ES-I3 (cell line): ENCODE data around the gene ZNF311.

ENCODE experiments used
- H3K36me3 ChIP-seq: 2 replicates; pipeline ENCODE4 v1.6.1; 2013; ENCODE audit warnings: mild to moderate bottlenecking, low read length, control low read depth, moderate library complexity; ENCODE audit not compliant: insufficient read depth
- H3K4me1 ChIP-seq: 2 replicates; pipeline ENCODE4 v1.6.1; 2013; ENCODE audit warnings: mild to moderate bottlenecking, control low read depth, low read length; ENCODE audit not compliant: insufficient read depth
- H3K9ac ChIP-seq: 2 replicates; pipeline ENCODE4 v1.6.1; 2013; ENCODE audit warnings: low read depth, mild to moderate bottlenecking, low read length, moderate library complexity
- H3K9me3 ChIP-seq: 2 replicates; pipeline ENCODE4 v1.6.1; 2013; ENCODE audit warnings: mild to moderate bottlenecking, low read length, moderate library complexity; ENCODE audit not compliant: control insufficient read depth, insufficient read depth

The ZNF311 gene

GRCh38 chr6:29008089-29008488 lies 3.0 kb upstream of the ZNF311 start:
- Histone ChIP-seq H3K36me3 (no peaks in the 10 kb centered on the region), H3K4me1 (no peaks in the 10 kb centered on the region), H3K9me3 (no peaks in the 10 kb centered on the region), H3K9ac (no peak overlapping the region)

GRCh38 chr6:28996844-28997510 lies 8.1 kb downstream of the ZNF311 start:
- peaks cover 2% of the 10 kb centered on the region; the same call in 1 of the 2 replicates for H3K36me3 ChIP-seq
- no peaks in the 10 kb centered on the region for H3K4me1 ChIP-seq
- peaks cover 4% of the 10 kb centered on the region; the same call in 1 of the 2 replicates for H3K9me3 ChIP-seq
- no peak overlapping the region for H3K9ac ChIP-seq

- Histone ChIP-seq H3K4me1 (no peaks in the 10 kb centered on the region), H3K9ac (no peak overlapping the region), H3K36me3 (peaks cover 2% of the 10 kb centered on the region; the same call in 1 of the 2 replicates), H3K9me3 (peaks cover 4% of the 10 kb centered on the region; the same call in 1 of the 2 replicates)
These were observed 9.9 kb downstream of the ZNF311 start for GRCh38 chr6:28995093-28995650.

GRCh38 chr6:28988536-28989311 lies 16.4 kb downstream of the ZNF311 start:
- H3K36me3 ChIP-seq, result no peaks in the 10 kb centered on the region
- peak overlapping the region; percentile 49 for H3K9ac ChIP-seq
- no peaks in the 10 kb centered on the region for H3K9me3 ChIP-seq
- H3K4me1 ChIP-seq, result no peaks in the 10 kb centered on the region

- Histone ChIP-seq H3K9me3 (no peaks in the 10 kb centered on the region), H3K4me1 (no peaks in the 10 kb centered on the region), H3K36me3 (no peaks in the 10 kb centered on the region), H3K9ac (peak overlapping the region; percentile 84)
These were observed 19.5 kb downstream of the ZNF311 start for GRCh38 chr6:28985462-28986164.

GRCh38 chr6:28983838-28984237 lies 21.3 kb downstream of the ZNF311 start:
- Histone ChIP-seq H3K9ac (peak overlapping the region; percentile 84; the same call in 1 of the 2 replicates), H3K36me3 (no peaks in the 10 kb centered on the region), H3K4me1 (peaks cover 15% of the 10 kb centered on the region), H3K9me3 (no peaks in the 10 kb centered on the region)

- H3K36me3 ChIP-seq, result no peaks in the 10 kb centered on the region
- peak overlapping the region; percentile 73; the same call in 1 of the 2 replicates for H3K9ac ChIP-seq
- no peaks in the 10 kb centered on the region for H3K9me3 ChIP-seq
- H3K4me1 ChIP-seq, result peaks cover 19% of the 10 kb centered on the region
These were observed 22.4 kb downstream of the ZNF311 start for GRCh38 chr6:28982476-28983266.

- Histone ChIP-seq H3K4me1 (peaks cover 19% of the 10 kb centered on the region), H3K9ac (peak overlapping the region; percentile 73)
These were observed 23.2 kb downstream of the ZNF311 start for GRCh38 chr6:28981833-28982475.

GRCh38 chr6:28981431-28981832 lies 23.7 kb downstream of the ZNF311 start:
- Histone ChIP-seq H3K4me1 (peaks cover 19% of the 10 kb centered on the region), H3K9ac (peak overlapping the region; percentile 73), H3K9me3 (no peaks in the 10 kb centered on the region), H3K36me3 (no peaks in the 10 kb centered on the region)

More at GRCh38 chr6:28981833-28982475, 23.2 kb downstream of the ZNF311 start:
- Histone ChIP-seq H3K9me3 (no peaks in the 10 kb centered on the region), H3K36me3 (no peaks in the 10 kb centered on the region)

GRCh38 chr6:28980852-28981430 lies 24.2 kb downstream of the ZNF311 start:
- Histone ChIP-seq H3K9me3 (no peaks in the 10 kb centered on the region), H3K4me1 (peaks cover 19% of the 10 kb centered on the region), H3K9ac (peak overlapping the region; percentile 73), H3K36me3 (no peaks in the 10 kb centered on the region)

- Histone ChIP-seq H3K4me1 (peaks cover 19% of the 10 kb centered on the region), H3K9ac (peak overlapping the region; percentile 73), H3K36me3 (no peaks in the 10 kb centered on the region), H3K9me3 (no peaks in the 10 kb centered on the region)
These were observed 24.8 kb downstream of the ZNF311 start for GRCh38 chr6:28980137-28980851.

GRCh38 chr6:28979679-28980078 lies 25.4 kb downstream of the ZNF311 start:
- H3K36me3 ChIP-seq, result no peaks in the 10 kb centered on the region
- no peaks in the 10 kb centered on the region for H3K9me3 ChIP-seq
- peaks cover 19% of the 10 kb centered on the region for H3K4me1 ChIP-seq
- no peak overlapping the region for H3K9ac ChIP-seq
